Ascending aorta (tissue), 2 donors: Measurements from ENCODE around the gene CTDP1. TPM values are rescaled to one million over a fixed set of nuclear protein-coding genes. Genes with fewer than 3 reads are reported as not detected.
"Not testable (repeated sequence)": the region's sequence is repeated elsewhere in the genome, so short reads cannot be mapped to it uniquely, and the experiment has no call there.

ENCODE experiments used
- DNase-seq, 2 donors: peaks; one replicate each; pipeline ENCODE4 v3.0.0-alpha.2; 2019; ENCODE audit warnings: low spot score in 2 of 2
- H3K27ac ChIP-seq, 2 donors: fragments of 200-600 bp; sonication (generic); one replicate each; pipeline ENCODE4 v1.5.1; 2016 to 2017; ENCODE audit warnings: mild to moderate bottlenecking in 1 of 2
- H3K27me3 ChIP-seq: fragments of 200-600 bp; sonication (generic); one replicate; pipeline ENCODE4 v1.5.1; 2017
- H3K36me3 ChIP-seq, 2 donors: fragments of 200-600 bp; sonication (generic); one replicate each; pipeline ENCODE4 v1.5.1; 2016
- H3K4me1 ChIP-seq, 2 donors: fragments of 200-600 bp; sonication (generic); one replicate each; pipeline ENCODE4 v1.5.1; 2016 to 2017; ENCODE audit warnings: mild to moderate bottlenecking in 1 of 2
- H3K4me3 ChIP-seq, 2 donors: fragments of 200-600 bp; sonication (generic); one replicate each; pipeline ENCODE4 v1.5.1; 2016 to 2017; ENCODE audit warnings: mild to moderate bottlenecking in 1 of 2
- H3K9me3 ChIP-seq, 2 donors: fragments of 200-600 bp; sonication (generic); one replicate each; pipeline ENCODE4 v1.5.1; 2016
- CTCF ChIP-seq, 3 experiments: fragments of 200-600 bp in 2 of 3; fragments of 450-650 bp in 1 of 3; sonication (generic) in 2 of 3; IDR thresholded peaks; one replicate each; pipeline ENCODE4 v1.5.1; 2016 to 2019; ENCODE audit warnings: antibody characterized with exemption in 3 of 3, mild to moderate bottlenecking in 1 of 3, moderate library complexity in 1 of 3
- intact Hi-C: fragments of 100-400 bp; cut with DNase I; formaldehyde crosslinking; loops from one replicate; pipeline ENCODE4 v1.15.1; 2023
- total RNA-seq: library from RNA; depleted of rRNA; stranded (reverse); fragments of >200 nt; gene quantifications from one replicate; pipeline ENCODE4 v1.1.0, GENCODE V29; 2016

The CTDP1 gene
- total RNA-seq, 1 donor from 2014 or later: 31.7 TPM

- intact Hi-C loops: no loop called here
- H3K4me1 ChIP-seq: no peaks in the 10 kb centered on the region
- no peaks in the 10 kb centered on the region for H3K27me3 ChIP-seq
- peaks cover 38 to 69% of the 10 kb centered on the region in 2 donors for H3K36me3 ChIP-seq
- TF ChIP-seq CTCF (IDR thresholded peaks at IDR 0.05): no peak
- DNase-seq: no peak
- no peak overlapping the region for H3K27ac ChIP-seq
- H3K9me3 ChIP-seq: peaks cover 0 to 6% of the 10 kb centered on the region in 2 donors
- no peak overlapping the region for H3K4me3 ChIP-seq
These were observed 50.0 kb downstream of the CTDP1 start for GRCh38 chr18:79729611-79730010.

- intact Hi-C loops: no loop called here
- no peak for DNase-seq
- Histone ChIP-seq H3K27me3 (no peaks in the 10 kb centered on the region), H3K4me1 (no peaks in the 10 kb centered on the region), H3K27ac (no peak overlapping the region), H3K4me3 (no peak overlapping the region), H3K36me3 (peaks cover 46 to 76% of the 10 kb centered on the region in 2 donors), H3K9me3 (peaks cover 0 to 6% of the 10 kb centered on the region in 2 donors)
- no peak for TF ChIP-seq CTCF (IDR thresholded peaks at IDR 0.05)
These were observed 51.2 kb downstream of the CTDP1 start for GRCh38 chr18:79730804-79731203.

- H3K4me1 ChIP-seq, H3K4me3 ChIP-seq, H3K9me3 ChIP-seq, DNase-seq, intact Hi-C loops, H3K27me3 ChIP-seq, H3K27ac ChIP-seq: not testable (repeated sequence)
- H3K36me3 ChIP-seq: peaks cover 54 to 89% of the 10 kb centered on the region in 2 donors
These were observed 52.5 kb downstream of the CTDP1 start for GRCh38 chr18:79731881-79732720.

GRCh38 chr18:79732721-79733025 is 53.1 kb downstream of the CTDP1 start:
- Histone ChIP-seq H3K27me3 (no peaks in the 10 kb centered on the region), H3K27ac (no peak overlapping the region), H3K36me3 (peaks cover 57 to 94% of the 10 kb centered on the region in 2 donors), H3K9me3 (peaks cover 0 to 6% of the 10 kb centered on the region in 2 donors), H3K4me3 (no peak overlapping the region), H3K4me1 (no peaks in the 10 kb centered on the region)
- TF ChIP-seq CTCF (IDR thresholded peaks at IDR 0.05): no peak
- intact Hi-C loops: no loop called here
- DNase-seq: no peak

- Histone ChIP-seq H3K9me3 (peaks cover 0 to 6% of the 10 kb centered on the region in 2 donors), H3K36me3 (peaks cover 63 to 94% of the 10 kb centered on the region in 2 donors), H3K4me3 (no peak overlapping the region), H3K27ac (no peak overlapping the region), H3K4me1 (no peaks in the 10 kb centered on the region), H3K27me3 (no peaks in the 10 kb centered on the region)
- DNase-seq: no peak
- TF ChIP-seq CTCF (IDR thresholded peaks at IDR 0.05): no peak
- intact Hi-C loops: no loop called here
These were observed 53.6 kb downstream of the CTDP1 start for GRCh38 chr18:79733135-79733701.

GRCh38 chr18:79733986-79734770 is 54.6 kb downstream of the CTDP1 start:
- H3K36me3 ChIP-seq: peaks cover 66 to 94% of the 10 kb centered on the region in 2 donors
- no peaks in the 10 kb centered on the region for H3K4me1 ChIP-seq
- no peak overlapping the region for H3K4me3 ChIP-seq
- no peak for DNase-seq
- peaks cover 0 to 6% of the 10 kb centered on the region in 2 donors for H3K9me3 ChIP-seq
- H3K27me3 ChIP-seq: no peaks in the 10 kb centered on the region
- peak overlapping the region in 1 of 2 donors; percentile 38 for H3K27ac ChIP-seq
- TF ChIP-seq CTCF (IDR thresholded peaks at IDR 0.05): no peak
- intact Hi-C loops: no loop called here
